H1 (cell line): ENCODE results near the gene AIFM3. TPM values are rescaled to one million over a fixed set of nuclear protein-coding genes. Genes with fewer than 3 reads are reported as not detected.

Experiments used
- CBX5 ChIP-seq: fragments of 300-800, 300-1000 bp; sonication (generic); IDR thresholded peaks from 2 replicates; pipeline ENCODE4 v1.7.1; 2016; ENCODE audit warnings: antibody characterized with exemption, low read length, low read depth
- KDM5A ChIP-seq: fragments of 200-600 bp; IDR thresholded peaks from 2 replicates; pipeline ENCODE4 v1.7.1; 2012; ENCODE audit warnings: mild to moderate bottlenecking, low read length, inconsistent platforms, mixed read lengths
- POLR2A ChIP-seq, 2 experiments: IDR thresholded peaks; 1 replicate in 1 of 2; 2 replicates in 1 of 2; pipeline ENCODE4 v1.6.1; 2011; ENCODE audit warnings: low read depth in 2 of 2, low read length in 2 of 2, mild to moderate bottlenecking in 2 of 2; ENCODE audit errors: control extremely low read depth in 1 of 2
- SUZ12 ChIP-seq: fragments of 200-600 bp; sonication (generic); IDR thresholded peaks from 2 replicates; pipeline ENCODE4 v1.6.1; 2012; ENCODE audit warnings: mild to moderate bottlenecking, inconsistent platforms, low read length, moderate library complexity, mixed read lengths
- YY1 ChIP-seq: IDR thresholded peaks from 2 replicates; pipeline ENCODE4 v1.6.1; 2011; ENCODE audit warnings: low read depth, mild to moderate bottlenecking, low read length
- polyA plus RNA-seq, 7 experiments: library from polyadenylated mRNA; depleted of rRNA in 3 of 7; stranded (reverse) in 5 of 7; unstranded in 2 of 7; fragments of >200 nt in 5 of 7; fragments of 200-250 nt in 2 of 7; gene quantifications; 1 replicate in 5 of 7; 2 replicates in 1 of 7; 4 replicates in 1 of 7; pipeline versions ENCODE4 v1.2.1 to v1.2.3, GENCODE V29; 2011 to 2013; ENCODE audit warnings: missing spikeins in 2 of 7, mixed read lengths in 2 of 7
- total RNA-seq: library from RNA; stranded (reverse); fragmentation: NEBNext Ultra II Directional; extraction: Animal tissue kit (Norgen Biotek cat#: 25700); gene quantifications from 2 replicates; pipeline ENCODE4 v1.2.1, GENCODE V29; 2021

The AIFM3 gene
- total and polyA plus RNA-seq, 2 of the 8 experiments (the other 6 are each of a cell fraction or from before 2014, with no cell fraction given), result 0.86 to 1.4 TPM

GRCh38 chr22:21015466-21016006, 48.5 kb downstream of the AIFM3 start (continued):
- no peak for TF ChIP-seq SUZ12
- TF ChIP-seq KDM5A, result no peak
- TF ChIP-seq POLR2A (IDR thresholded peaks at IDR 0.05; ENCODE audit: control extremely low read depth in 1 of 2, low read depth in 2 of 2, low read length in 2 of 2), result no peak
- no peak for TF ChIP-seq CBX5
- TF ChIP-seq YY1, result no peak
